Measurements from ENCODE around the gene SMIM33.
"Not testable (repeated sequence)": the region's sequence is repeated elsewhere in the genome, so short reads cannot be mapped to it uniquely, and the experiment has no call there.

The SMIM33 gene

GRCh38 chr5:139457241-139457640 lies 13.6 kb upstream of the SMIM33 start:
- DNase-seq (ENCODE audit: low spot score) = no peak

DNA sequence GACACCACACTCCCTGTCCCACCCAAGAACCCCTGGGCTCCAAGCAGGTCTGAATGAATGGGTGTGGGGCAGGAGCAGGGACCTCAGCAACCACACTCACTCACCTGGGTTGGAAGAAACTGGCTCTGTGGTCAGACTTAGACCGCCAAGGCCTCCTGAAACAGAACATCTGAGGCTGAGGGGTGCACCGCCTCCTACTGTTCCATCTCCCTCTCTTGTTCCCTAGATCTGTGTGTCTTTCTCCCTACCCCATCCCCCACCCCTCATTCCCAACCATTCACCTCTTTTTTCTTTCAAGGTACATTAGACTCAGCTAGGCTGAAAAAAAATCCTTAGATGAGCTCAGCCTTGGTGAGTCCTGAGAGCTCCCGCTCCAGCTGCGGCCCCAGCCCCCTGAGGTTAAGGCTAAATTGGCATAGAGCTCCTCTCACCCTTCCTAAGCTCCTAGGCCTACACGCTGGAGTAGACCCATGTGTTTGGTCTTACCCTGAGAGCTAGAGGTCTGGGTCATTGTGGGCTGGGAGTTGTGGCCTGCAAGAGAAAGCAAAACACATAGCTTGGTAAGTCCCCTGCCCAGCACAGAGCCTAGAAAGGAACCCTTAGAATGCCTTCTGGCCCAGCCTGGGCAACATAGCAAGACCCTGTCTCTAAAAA lies 13.0 kb upstream of the SMIM33 start:
- no peak for DNase-seq (ENCODE audit: low spot score)

DNA sequence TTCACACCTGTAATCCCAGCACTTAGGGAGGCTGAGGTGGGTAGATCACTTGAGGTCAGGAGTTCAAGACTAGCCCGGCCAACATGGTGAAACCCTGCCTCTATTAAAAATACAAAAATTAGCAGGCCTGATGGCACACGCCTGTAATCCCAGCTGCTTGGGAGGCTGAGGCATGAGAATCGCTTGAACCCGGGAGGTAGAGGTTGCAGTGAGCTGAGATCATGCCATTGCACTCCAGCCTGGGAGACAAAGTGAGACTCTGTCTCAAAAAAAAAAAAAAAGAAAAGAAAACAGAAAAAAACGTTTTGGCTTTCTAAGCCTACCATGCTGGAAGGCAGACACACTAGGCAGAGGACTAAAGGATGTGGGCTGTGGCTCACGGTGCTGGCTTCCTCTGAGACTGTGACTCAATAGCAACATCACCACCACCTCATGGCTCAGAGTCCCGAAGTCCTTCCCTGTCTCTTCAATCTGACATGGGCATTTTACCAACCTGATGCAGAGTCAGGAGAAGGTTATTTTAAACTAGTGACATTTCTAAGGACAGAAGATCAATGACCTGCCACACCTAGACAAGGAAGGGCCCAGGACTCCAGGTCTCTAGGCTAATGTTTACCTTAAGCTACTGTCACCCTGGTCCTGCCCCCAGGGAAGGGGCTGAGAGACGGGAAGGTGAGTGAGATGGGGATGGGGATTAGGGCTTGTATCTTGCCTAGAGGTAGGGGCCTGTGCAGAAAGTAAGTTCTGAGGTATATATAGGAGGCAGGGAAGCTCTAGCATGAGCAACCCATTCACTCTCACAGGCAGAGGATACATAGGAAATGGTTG lies 12.0 kb upstream of the SMIM33 start:
- DNase-seq (ENCODE audit: low spot score) = no peak

GRCh38 chr5:139459451-139459934 lies 11.3 kb upstream of the SMIM33 start:
- no peak for DNase-seq (ENCODE audit: low spot score)

- DNase-seq (ENCODE audit: low spot score) = no peak
Measured at GRCh38 chr5:139460455-139460854, 10.3 kb upstream of the SMIM33 start.

DNA sequence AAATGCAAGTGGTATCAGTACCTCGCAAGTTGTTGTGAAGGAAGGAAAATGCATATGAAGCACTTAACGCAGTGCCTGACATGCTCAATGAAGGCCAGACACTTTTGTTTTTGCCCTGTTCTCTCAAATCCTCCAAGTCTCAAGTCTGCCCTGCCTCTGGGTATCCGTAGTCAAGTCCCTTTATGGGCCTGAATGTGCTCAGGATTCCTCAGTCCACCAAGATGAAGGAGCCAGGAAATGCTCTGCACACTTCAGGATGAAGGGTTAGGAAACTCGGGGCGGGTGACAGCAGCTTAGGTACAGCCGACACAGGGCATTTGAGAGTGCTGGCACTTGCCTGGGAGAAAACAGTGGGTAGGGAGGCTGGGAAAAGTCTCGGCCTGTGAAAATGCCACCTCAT lies 9.6 kb upstream of the SMIM33 start:
- no peak for DNase-seq (ENCODE audit: low spot score)

DNA sequence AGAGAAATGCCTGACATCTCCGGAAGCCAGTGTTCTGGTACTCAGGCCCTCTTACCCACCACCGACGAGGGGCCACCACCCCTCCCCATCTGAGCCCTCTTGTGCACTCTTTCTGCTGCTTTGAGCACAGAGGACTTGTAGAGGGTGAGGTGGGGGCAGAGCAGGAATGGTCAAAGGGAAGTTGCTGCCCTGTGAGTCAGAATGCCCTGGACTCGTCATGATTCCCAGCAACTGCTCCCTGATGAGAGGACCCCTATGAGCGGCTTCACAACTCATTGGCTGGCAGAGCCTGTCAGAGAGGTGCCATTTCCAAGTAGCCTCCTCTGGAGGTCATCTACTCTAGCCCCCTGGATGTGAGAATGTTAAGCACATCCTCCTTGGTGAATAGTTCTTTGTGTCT lies 9.1 kb upstream of the SMIM33 start:
- DNase-seq (ENCODE audit: low spot score) = no peak

DNA sequence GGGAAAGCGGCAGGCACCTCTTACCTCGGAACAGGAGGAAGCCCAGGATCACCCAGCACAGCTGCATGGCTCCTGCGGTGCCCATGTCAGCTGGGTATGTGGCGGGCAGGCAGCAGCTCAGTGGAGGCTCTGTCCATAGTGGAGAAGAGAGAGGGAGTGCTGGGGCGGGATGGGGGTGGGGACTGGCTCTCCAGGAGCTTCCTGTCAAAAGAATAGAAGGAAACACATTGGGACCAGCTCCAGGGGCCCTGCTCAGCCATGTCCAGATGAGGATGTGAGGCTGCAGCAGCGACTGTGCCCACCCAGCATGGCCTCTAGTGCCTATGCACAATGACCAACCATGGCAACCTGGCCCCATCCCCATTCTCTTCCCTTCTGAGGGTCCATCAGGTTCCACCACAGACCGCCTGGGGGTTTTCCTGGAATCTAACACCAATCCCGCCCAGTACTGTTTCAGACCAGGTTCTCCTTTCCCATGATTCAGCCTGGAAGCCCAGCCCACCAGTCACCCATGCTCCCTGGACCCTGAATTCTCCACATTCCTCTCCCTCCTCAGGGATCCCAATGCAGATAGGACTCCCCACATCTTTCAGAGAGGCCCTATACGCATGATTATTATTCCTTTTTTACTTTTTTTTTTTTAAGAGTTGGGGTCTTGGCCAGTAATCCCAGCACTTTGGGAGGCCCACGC lies 8.1 kb upstream of the SMIM33 start, which contains the start of gene ECSCR:
TSS of gene ECSCR (minus strand) at position 158 of the 691 bp plus-strand sequence. CDS start at position 85, 73 bp downstream.
- no peak for DNase-seq (ENCODE audit: low spot score)

- DNase-seq (ENCODE audit: low spot score) = no peak
Measured at GRCh38 chr5:139468421-139468931, 2.3 kb upstream of the SMIM33 start.

DNA sequence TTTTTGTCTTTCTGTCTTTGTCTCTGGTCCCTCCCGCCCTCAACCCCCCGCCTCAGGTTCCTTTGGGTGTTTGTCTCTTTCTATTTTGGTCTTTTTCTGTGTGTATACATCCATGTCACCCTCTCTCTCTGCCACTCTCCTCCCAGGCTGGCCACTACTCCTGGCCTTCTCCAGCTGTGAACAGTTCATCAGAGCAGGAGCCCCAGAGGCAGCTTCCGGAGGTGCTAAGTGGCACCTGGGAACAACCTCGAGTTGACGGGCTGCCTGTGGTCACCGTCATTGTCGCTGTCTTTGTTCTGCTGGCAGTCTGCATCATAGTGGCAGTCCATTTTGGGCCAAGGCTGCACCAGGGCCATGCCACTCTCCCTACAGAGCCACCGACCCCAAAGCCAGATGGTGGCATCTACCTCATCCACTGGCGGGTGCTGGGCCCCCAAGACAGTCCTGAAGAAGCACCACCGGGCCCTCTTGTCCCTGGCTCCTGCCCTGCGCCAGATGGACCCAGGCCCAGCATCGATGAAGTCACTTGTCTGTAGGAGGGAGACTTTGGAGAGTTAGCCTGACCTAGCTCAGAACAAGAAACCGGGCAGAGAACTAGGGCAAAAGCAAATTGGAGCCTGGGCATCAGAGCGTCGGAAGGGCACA lies 1.7 kb downstream of the SMIM33 start:
- DNase-seq (ENCODE audit: low spot score) = no peak

DNA sequence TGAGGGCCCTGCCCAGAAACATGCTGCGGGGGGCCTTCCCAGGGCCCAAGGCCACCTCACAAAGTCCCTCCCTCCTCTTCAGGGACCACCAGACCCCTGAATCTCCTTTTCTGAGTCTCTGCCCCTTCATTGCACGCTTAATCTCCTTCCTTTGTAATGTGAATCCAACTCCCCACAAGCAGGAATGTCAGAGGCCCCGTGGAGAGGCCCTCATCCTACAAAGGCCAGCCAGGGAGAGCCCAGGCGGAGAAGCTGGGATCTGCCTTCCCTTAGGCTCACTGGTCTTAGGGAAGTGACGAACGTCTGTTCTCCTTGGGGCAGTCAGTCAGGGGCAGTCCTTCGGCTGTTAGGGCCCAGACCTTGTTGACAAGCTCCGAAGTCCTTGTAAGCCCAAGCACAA lies 2.3 kb downstream of the SMIM33 start:
- DNase-seq (ENCODE audit: low spot score) = no peak

DNA sequence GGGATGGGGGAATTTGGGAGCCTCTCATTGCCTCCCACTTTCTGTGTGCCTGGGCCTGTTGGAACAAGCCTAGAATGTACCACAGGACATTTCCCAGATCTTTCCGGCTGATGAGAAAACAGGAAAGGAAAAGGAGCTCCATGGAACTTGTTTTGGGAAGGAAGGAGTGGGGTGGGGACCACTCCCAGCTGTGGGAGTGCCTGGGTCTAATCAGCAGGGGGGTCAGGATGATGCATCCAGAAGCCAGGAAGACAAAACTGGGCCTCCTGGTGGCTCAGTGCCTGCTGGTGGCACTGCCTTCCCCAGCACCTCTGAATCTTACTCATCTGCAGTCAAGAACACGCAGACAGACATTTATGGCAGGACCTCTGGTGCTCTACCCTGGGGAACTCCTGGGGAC lies 2.8 kb downstream of the SMIM33 start:
- no peak for DNase-seq (ENCODE audit: low spot score)

DNA sequence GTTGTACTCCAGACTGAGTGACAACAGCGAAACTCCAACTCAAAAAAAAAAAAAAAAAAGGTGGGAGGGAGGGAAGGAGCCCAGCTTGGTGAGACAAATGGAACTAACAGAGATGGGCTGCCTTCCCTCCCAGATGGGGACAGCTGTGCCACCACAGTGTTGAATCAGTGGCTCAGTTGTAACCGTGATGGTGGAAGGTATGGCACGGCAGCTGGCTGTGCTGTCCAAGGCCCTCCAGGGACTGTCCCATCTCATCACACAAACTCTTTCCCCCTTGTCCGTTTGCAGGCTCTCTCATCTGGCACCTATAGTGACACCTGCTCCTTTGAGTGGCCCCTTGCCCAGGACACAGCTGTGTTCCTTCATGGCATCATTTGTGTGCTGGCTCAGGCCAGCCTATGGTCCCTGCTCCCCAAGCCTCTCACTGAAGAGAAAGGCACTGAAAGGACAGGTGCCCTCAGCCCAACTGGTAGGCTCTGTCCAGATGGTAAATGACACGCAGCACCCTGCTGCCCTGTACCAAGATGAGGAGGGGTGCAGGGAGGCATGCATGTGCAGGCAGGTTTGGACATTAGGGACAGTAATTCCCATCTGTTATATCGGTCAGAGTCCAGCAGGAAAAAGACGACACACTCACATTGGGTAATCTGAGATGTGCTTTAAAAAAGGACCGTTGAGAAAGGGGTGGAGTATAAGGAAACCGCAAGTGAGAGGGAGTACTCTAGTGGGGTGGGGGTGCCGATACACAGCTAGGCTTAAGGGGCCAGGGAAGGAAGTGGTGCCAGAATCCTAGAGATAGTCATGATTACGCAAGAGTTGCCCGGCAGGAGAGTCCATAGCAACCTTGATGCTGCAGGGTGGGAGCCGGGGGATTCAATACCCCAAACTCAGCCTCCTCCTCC lies 4.3 kb downstream of the SMIM33 start:
- no peak for DNase-seq (ENCODE audit: low spot score)

DNA sequence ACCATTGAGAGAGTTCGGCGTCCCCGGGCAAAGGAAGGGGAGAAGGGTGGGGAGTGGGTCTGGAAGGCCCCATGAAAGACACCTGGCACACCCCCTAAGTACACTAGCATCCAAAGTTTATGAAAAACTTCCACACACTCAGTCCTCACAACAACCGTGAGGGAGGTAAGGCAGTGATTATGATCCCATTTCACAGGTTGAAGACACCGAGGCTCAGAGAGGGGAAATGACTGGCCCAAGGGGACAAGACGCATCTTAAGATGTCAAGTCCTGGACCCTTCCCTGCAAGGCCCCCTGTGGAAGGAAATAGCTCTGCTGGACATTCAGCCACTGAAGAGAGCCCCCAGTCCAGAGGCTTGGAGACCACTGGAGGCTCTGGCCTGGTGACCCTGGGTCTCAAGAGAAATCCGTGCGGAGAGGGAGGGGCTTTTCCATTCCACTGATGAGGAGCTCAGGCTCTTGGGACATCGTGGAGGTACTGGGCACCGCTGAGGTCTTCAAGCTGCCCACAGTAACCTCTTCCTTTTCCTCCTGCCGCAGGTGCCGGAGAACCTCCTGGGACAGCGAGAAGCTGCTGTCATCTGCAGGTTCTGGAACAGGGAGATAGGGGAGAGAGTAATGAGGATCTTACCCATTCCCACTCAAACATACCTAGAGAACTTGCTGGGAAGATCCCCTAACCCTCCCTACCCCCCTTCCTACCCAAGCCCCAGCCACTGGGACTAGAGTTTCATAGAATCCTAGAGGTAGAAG lies 5.2 kb downstream of the SMIM33 start:
- DNase-seq (ENCODE audit: low spot score) = no peak

GRCh38 chr5:139478657-139479423 lies 8.0 kb downstream of the SMIM33 start:
- DNase-seq (ENCODE audit: low spot score) = not testable (repeated sequence)

DNA sequence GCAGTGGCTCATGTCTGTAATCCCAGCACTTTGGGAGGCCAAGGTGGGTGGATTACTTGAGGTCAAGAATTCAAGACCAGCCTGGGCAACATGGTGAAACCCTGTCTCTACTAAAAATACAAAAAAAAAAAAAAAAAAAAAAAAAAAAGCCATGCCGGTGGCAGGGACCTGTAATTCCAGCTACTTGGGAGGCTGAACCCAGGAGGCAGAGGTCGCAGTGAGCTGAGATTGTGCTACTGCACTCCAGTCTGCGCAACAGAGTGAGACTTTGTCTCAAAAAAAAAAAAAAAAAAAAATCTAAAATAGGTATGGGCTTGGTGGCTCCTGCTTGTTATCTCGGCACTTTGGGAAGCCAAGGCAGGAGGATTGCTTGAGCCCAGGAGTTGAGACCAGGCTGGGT lies 8.9 kb downstream of the SMIM33 start:
- DNase-seq (ENCODE audit: low spot score) = not testable (repeated sequence)

- DNase-seq (ENCODE audit: low spot score) = no peak
Measured at GRCh38 chr5:139481122-139481533, 10.3 kb downstream of the SMIM33 start.

DNA sequence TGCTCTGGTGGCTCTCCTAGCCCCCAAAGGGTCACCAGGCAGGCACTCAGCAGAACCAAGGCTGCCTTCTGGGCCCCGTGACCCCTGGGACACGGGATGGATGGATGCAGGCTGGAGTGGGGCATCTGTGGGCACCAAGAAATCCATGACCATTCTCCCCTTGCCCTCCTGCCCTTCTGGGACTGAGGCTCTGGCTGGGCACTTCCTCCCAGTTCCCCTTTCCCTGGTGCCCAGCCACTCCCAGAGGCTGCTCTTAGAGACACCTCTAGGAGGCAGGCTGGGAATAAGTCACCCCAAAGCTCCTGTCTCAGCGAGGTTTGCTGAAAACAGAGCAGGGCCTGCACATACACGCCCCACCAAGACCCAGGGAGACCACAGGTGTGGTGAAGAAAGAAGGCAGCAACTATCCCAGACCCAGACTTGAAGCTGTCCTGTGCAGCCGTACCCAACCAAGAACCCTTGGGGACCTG lies 10.8 kb downstream of the SMIM33 start:
- DNase-seq (ENCODE audit: low spot score) = no peak

Data from globus pallidus (tissue), 1 donor.